PC-3 (cell line): ENCODE data around the gene IGFBP6.

Source experiments
- EZH2 ChIP-seq: fragments of 300-600 bp; sonication (generic); IDR thresholded peaks from one replicate; pipeline ENCODE4 v1.6.1; 2017; ENCODE audit warnings: antibody characterized with exemption, mild to moderate bottlenecking, low read length; ENCODE audit not compliant: unreplicated experiment
- TF ChIP-seq, protein P1 (sequence below): fragments of 300-600 bp; sonication (generic); conservative IDR thresholded peaks from 2 replicates; pipeline ENCODE4 v1.5.1; 2017; ENCODE audit warnings: antibody characterized with exemption, low read depth, mild to moderate bottlenecking, low read length

GRCh38 chr12:53147653-53148052 lies 50.2 kb downstream of the IGFBP6 start:
- TF ChIP-seq, protein P1, sequence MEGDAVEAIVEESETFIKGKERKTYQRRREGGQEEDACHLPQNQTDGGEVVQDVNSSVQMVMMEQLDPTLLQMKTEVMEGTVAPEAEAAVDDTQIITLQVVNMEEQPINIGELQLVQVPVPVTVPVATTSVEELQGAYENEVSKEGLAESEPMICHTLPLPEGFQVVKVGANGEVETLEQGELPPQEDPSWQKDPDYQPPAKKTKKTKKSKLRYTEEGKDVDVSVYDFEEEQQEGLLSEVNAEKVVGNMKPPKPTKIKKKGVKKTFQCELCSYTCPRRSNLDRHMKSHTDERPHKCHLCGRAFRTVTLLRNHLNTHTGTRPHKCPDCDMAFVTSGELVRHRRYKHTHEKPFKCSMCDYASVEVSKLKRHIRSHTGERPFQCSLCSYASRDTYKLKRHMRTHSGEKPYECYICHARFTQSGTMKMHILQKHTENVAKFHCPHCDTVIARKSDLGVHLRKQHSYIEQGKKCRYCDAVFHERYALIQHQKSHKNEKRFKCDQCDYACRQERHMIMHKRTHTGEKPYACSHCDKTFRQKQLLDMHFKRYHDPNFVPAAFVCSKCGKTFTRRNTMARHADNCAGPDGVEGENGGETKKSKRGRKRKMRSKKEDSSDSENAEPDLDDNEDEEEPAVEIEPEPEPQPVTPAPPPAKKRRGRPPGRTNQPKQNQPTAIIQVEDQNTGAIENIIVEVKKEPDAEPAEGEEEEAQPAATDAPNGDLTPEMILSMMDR, result no peak
- TF ChIP-seq EZH2, result no peak
